ENCODE measurements around the gene FABP7.
A peak's percentile ranks its signal among the peaks of the same experiment; 100 is the strongest.

FABP7 gene

DNA sequence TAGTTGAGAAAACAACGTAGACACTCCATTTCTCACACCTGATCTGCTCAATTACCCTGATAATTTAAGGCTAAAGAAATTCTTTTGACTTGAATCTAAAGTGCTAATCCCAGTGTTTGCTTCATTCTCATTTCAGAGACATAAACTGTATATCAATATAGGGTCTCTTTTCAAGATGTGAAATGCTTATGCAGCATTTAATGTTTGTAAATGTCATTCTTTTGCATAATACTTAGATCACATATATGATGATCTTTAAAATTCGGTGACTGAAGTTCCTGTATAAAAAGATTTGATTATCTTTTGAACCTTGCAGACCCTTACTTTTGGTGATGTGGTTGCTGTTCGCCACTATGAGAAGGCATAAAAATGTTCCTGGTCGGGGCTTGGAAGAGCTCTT is 3.9 kb downstream of the FABP7 start:
- no peak for DNase-seq (ENCODE audit: low read depth, low spot score)
- no peak overlapping the region for H3K4me3 ChIP-seq (ENCODE audit: low read depth, low read length)
- in situ Hi-C loops (cut with HindIII; ENCODE audit: low sequenced_read_pairs), result no loop called here
- TF ChIP-seq, protein P1, sequence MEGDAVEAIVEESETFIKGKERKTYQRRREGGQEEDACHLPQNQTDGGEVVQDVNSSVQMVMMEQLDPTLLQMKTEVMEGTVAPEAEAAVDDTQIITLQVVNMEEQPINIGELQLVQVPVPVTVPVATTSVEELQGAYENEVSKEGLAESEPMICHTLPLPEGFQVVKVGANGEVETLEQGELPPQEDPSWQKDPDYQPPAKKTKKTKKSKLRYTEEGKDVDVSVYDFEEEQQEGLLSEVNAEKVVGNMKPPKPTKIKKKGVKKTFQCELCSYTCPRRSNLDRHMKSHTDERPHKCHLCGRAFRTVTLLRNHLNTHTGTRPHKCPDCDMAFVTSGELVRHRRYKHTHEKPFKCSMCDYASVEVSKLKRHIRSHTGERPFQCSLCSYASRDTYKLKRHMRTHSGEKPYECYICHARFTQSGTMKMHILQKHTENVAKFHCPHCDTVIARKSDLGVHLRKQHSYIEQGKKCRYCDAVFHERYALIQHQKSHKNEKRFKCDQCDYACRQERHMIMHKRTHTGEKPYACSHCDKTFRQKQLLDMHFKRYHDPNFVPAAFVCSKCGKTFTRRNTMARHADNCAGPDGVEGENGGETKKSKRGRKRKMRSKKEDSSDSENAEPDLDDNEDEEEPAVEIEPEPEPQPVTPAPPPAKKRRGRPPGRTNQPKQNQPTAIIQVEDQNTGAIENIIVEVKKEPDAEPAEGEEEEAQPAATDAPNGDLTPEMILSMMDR (IDR thresholded peaks at IDR 0.05; ENCODE audit: low read depth, low read length), result no peak

DNA sequence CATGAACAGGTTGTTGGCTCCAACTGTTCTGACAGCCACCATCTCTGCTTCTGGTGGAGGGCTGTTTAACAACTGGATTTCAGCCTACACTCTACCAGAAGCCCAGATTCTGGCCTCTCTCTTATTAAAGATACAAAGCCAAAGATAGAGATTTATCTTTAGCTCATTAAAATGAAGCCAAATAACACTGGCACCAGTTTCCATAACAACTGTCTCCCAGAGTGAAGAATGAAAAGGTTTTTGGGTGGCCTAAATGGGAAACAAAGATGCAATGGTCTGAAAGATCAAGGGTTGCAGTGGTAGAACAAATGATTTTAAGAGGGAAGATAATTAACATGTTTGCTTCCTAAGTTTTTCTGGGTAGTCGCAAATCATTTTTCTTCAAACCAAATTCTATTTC is 6.4 kb downstream of the FABP7 start:
- H3K4me3 ChIP-seq (ENCODE audit: low read depth, low read length), result no peak overlapping the region
- no peak for DNase-seq (ENCODE audit: low read depth, low spot score)
- in situ Hi-C loops (cut with HindIII; ENCODE audit: low sequenced_read_pairs), result no loop called here
- TF ChIP-seq, protein P1 (IDR thresholded peaks at IDR 0.05; ENCODE audit: low read depth, low read length), result no peak

DNA sequence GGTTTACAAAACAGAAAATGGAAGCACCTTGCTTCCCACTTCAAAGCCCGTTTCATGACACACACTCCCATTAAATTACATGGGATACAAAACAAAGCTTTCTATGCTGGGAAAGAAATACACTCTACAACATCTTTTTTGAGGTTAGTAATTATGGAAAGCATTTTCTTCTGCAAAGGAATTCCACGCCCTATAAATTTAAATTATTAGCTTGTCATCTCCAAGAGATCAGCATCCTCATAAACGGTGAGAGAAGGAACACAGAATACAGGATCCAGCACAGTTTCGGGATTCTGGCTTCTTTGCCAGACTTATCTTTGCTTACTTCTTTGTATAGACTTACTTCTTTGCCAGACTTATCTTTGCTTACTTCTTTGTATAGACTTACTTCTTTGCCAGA is 8.2 kb downstream of the FABP7 start:
- DNase-seq (ENCODE audit: low read depth, low spot score), result no peak
- in situ Hi-C loops (cut with HindIII; ENCODE audit: low sequenced_read_pairs), result no loop called here

DNA sequence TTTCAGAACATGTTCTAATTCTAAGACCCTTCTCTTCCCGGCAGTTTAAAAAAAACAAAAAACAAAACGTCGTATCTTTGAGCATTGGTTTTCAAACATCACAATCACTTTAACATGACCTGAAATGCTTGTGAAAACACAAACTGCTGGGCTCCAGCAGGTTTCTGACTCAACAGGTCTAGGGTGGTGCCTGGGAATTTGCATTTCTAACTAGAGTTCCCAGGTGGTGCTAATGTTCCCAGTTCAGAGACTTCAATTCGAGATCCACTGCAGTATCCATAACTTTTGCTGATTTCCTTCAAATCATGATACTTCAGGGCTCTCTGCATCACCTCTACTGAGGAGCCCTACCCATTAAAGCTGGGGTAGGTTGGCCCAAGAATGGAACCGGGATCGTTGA is 8.7 kb downstream of the FABP7 start:
- H3K4me3 ChIP-seq (ENCODE audit: low read depth, low read length), result no peak overlapping the region
- DNase-seq (ENCODE audit: low read depth, low spot score), result no peak
- TF ChIP-seq, protein P1 (IDR thresholded peaks at IDR 0.05; ENCODE audit: low read depth, low read length), result no peak
- in situ Hi-C loops (cut with HindIII; ENCODE audit: low sequenced_read_pairs), result no loop called here

More for the DNA sequence above, 8.2 kb downstream of the FABP7 start:
- TF ChIP-seq, protein P1 (IDR thresholded peaks at IDR 0.05; ENCODE audit: low read depth, low read length), result no peak
- no peak overlapping the region for H3K4me3 ChIP-seq (ENCODE audit: low read depth, low read length)

DNA sequence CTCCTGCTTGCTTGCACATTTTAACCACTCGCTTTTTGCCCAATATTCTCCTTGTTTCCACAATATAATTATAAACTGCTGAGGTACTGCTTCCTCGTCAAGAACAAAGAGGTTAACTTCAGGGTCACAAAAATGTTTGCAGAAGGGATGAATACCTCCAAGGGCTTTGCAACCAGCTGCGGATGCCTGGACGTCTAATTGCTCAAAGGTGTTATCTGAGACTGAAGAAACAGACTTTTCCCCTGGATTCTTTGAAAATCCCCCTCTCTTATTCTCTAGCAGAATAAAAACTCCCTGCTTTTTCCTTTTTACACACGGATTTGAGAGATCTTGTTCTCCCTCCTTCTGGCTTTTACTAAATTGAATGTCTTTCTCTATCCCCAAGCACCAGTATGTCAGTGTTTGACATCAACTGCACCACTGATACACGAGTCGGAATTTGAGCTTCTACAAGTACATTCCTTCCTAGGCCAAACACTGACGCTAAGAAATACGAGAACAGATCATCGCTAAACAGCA is 9.2 kb downstream of the FABP7 start:
- in situ Hi-C loops (cut with HindIII; ENCODE audit: low sequenced_read_pairs), result no loop called here
- peak; percentile 90 for DNase-seq (ENCODE audit: low read depth, low spot score)
- peak overlapping the region; percentile 63 for H3K4me3 ChIP-seq (ENCODE audit: low read depth, low read length)
- TF ChIP-seq, protein P1 (IDR thresholded peaks at IDR 0.05; ENCODE audit: low read depth, low read length), result no peak

DNA sequence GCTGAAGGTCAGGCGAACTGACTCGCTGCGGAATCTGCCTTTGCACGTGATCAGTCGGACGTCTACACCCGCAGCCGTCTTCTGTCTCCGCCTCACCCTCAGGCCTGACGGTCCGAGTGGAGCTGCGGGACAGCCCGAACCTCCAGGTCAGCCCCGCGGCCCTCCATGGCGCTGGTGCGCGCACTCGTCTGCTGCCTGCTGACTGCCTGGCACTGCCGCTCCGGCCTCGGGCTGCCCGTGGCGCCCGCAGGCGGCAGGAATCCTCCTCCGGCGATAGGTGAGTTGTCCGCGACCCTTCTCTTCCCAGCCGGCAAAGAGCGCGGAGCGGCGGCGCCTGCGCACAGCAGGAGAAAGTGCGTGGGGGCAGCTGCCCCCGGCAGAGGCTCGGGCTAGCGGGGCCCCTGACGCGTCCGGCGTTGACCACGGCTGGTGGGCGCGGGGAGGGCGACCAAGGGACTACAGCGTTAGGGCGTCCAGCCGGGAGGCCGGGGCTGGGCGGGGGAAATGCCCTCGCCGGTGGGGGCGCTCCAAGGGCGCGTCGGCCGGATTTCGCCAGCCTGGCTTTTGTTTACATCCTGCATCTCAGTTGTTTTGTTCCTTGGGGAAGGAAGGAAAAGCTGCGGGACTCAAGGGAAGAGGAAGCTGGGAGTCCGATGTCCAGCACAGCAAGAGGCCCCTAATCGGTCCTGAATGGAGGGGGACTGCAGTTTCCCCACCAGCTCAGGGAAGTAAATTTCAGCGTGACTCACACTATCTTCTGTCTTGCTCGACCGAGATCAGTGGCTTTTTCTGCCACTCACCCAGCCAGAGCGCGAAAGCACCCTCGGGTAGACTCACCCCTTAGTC is 9.9 kb downstream of the FABP7 start, which contains the start of gene SMPDL3A:
Gene SMPDL3A, plus strand, starts transcription at position 77 of the 846 bp plus-strand sequence. Its CDS starts 89 bp downstream, at position 166.
- DNase-seq (ENCODE audit: low read depth, low spot score), result peak; percentile 75
- in situ Hi-C loops (cut with HindIII; ENCODE audit: low sequenced_read_pairs), result no loop called here
- TF ChIP-seq, protein P1 (IDR thresholded peaks at IDR 0.05; ENCODE audit: low read depth, low read length), result peak; percentile 53
- H3K4me3 ChIP-seq (ENCODE audit: low read depth, low read length), result peak within 1 kb of the TSS; percentile 63

Data from astrocyte of the spinal cord (primary cell).